ENCODE measurements around the gene DCXR.

DCXR gene

GRCh38 chr17:82018152-82018988 lies 19.1 kb downstream of the DCXR start:
- DNase-seq (ENCODE audit: low read depth), result no peak
- TF ChIP-seq POLR2A (IDR thresholded peaks at IDR 0.05; ENCODE audit: extremely low read depth, insufficient read length) (no peak), MYC (IDR thresholded peaks at IDR 0.05; ENCODE audit: low read depth, low read length) (no peak), MAX (IDR thresholded peaks at IDR 0.05; ENCODE audit: low read depth, low read length) (no peak), CTCF (IDR thresholded peaks at IDR 0.05; ENCODE audit: low read depth, low read length) (no peak)
- H3K4me3 ChIP-seq (ENCODE audit: low read depth, low read length), result no peak overlapping the region

- TF ChIP-seq CTCF (IDR thresholded peaks at IDR 0.05; ENCODE audit: low read depth, low read length), result no peak
- no peak for TF ChIP-seq POLR2A (IDR thresholded peaks at IDR 0.05; ENCODE audit: extremely low read depth, insufficient read length)
- no peak for TF ChIP-seq MAX (IDR thresholded peaks at IDR 0.05; ENCODE audit: low read depth, low read length)
- no peak for TF ChIP-seq MYC (IDR thresholded peaks at IDR 0.05; ENCODE audit: low read depth, low read length)
- H3K4me3 ChIP-seq (ENCODE audit: low read depth, low read length), result no peak overlapping the region
- DNase-seq (ENCODE audit: low read depth), result no peak
Observed at GRCh38 chr17:82017612-82018151, 19.8 kb downstream of the DCXR start.

GRCh38 chr17:82016875-82017459 lies 20.5 kb downstream of the DCXR start:
- TF ChIP-seq POLR2A (IDR thresholded peaks at IDR 0.05; ENCODE audit: extremely low read depth, insufficient read length), result no peak
- TF ChIP-seq CTCF (IDR thresholded peaks at IDR 0.05; ENCODE audit: low read depth, low read length), result no peak
- no peak for TF ChIP-seq MAX (IDR thresholded peaks at IDR 0.05; ENCODE audit: low read depth, low read length)
- TF ChIP-seq MYC (IDR thresholded peaks at IDR 0.05; ENCODE audit: low read depth, low read length), result no peak
- no peak for DNase-seq (ENCODE audit: low read depth)
- no peak overlapping the region for H3K4me3 ChIP-seq (ENCODE audit: low read depth, low read length)

GRCh38 chr17:82016061-82016874 lies 21.2 kb downstream of the DCXR start:
- no peak overlapping the region for H3K4me3 ChIP-seq (ENCODE audit: low read depth, low read length)
- DNase-seq (ENCODE audit: low read depth), result no peak
- TF ChIP-seq CTCF (IDR thresholded peaks at IDR 0.05; ENCODE audit: low read depth, low read length) (no peak), POLR2A (IDR thresholded peaks at IDR 0.05; ENCODE audit: extremely low read depth, insufficient read length) (no peak), MAX (IDR thresholded peaks at IDR 0.05; ENCODE audit: low read depth, low read length) (no peak), MYC (IDR thresholded peaks at IDR 0.05; ENCODE audit: low read depth, low read length) (no peak)

- no peak for TF ChIP-seq MAX (IDR thresholded peaks at IDR 0.05; ENCODE audit: low read depth, low read length)
- no peak for TF ChIP-seq POLR2A (IDR thresholded peaks at IDR 0.05; ENCODE audit: extremely low read depth, insufficient read length)
- TF ChIP-seq MYC (IDR thresholded peaks at IDR 0.05; ENCODE audit: low read depth, low read length), result no peak
- no peak for TF ChIP-seq CTCF (IDR thresholded peaks at IDR 0.05; ENCODE audit: low read depth, low read length)
- DNase-seq (ENCODE audit: low read depth), result no peak
- H3K4me3 ChIP-seq (ENCODE audit: low read depth, low read length), result no peak overlapping the region
Observed at GRCh38 chr17:82015311-82015971, 22.1 kb downstream of the DCXR start.
